SKM-1 treated with dmso at 0.1 percent for 144 hours (cell line): ENCODE measurements around the gene GAS6.
"Not testable (repeated sequence)": the region's sequence is repeated elsewhere in the genome, so short reads cannot be mapped to it uniquely, and the experiment has no call there.

ENCODE experiments used
- DNase-seq: peaks from one replicate; lab custom pipeline; 2025; ENCODE audit not compliant: unreplicated experiment; lab: John Stamatoyannopoulos, UW

The GAS6 gene

GRCh38 chr13:113863524-113864272 lies at the start of gene GAS6:
Gene GAS6 (minus strand): TSS chr13:113864076. CDS start chr13:113863920, 156 bp downstream.
- DNase-seq = no peak

DNA sequence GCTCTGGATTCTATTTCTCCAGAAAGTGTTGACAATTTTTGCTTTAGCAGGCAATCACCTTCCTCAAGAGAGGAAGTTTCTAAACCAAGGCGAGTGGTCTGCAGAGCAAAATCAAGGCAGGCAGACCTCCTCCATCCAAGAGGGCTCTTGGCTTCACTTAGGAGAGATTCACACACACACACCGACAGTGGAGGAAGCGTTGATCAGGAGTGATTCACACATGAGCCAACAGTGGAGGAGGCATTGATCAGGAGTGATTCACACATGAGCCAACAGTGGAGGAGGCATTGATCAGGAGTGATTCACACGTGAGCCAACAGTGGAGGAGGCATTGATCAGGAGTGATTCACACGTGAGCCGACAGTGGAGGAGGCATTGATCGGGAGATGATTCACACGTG lies 49.5 kb upstream of the GAS6 start:
- DNase-seq = not testable (repeated sequence)

- DNase-seq = no peak
These were observed 48.7 kb upstream of the GAS6 start for GRCh38 chr13:113912596-113912995.

- no peak for DNase-seq
These were observed 44.0 kb upstream of the GAS6 start for GRCh38 chr13:113907635-113908617.

DNA sequence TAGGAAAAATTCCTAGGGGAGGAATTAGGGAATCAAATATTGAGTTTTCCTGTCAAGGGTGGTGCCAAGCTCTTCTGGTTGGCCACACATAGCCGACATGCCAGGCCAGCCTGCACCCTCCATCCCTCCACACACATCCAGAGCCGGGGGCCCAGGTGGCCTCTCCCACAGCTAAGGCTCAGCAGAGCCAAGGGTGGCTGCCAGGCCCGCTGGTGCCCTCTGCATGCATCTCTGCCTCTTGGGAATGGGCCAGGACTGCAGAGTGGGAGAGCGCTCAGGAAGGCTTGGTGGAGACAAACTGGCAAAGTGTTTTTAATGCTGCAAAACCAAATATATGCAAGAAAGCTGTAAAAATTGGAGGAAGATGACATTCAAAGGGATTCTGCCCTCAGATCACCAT lies 42.7 kb upstream of the GAS6 start:
- DNase-seq = no peak

DNA sequence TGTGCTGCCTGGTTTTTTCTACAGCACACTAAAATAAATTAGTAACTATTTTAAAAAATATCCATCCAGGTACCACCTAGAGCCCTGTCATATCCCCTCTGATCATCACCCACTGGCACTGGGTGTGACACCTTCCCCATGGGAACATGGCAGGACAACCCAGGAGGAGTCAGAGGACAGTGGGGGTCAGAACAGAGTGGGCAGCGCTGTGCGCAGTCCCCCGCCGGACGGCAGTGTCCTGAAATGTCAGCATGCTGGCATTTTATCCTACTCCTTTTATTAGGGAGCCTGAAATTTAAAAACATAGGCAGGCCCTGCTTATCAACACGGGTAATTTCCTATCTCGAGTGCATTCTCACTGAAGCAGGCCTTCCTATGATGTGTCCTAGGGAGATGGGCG lies 42.1 kb upstream of the GAS6 start:
- DNase-seq = no peak

DNA sequence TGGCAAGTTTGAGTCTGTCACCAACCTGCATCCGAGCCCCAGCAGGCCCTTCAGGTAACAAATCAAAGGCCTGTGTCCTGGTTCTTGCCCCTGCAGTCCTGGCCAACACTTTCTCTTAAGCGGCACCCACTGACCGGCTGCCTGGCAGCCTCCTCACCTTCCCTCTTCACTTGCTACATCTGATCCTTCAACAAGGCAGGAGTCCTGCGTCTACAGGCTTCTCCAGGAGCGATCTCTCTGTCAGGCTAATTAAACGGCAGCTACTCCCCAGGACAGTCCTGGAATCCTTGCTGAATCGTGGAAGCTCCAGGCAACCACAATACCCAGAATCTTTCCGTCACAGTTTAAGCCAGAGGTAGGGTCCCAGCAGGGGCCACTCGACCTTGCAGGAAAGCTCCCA lies 41.1 kb upstream of the GAS6 start:
- DNase-seq = no peak

- DNase-seq = no peak
These were observed 40.5 kb upstream of the GAS6 start for GRCh38 chr13:113904411-113904810.

GRCh38 chr13:113903912-113904311 lies 40.0 kb upstream of the GAS6 start:
- DNase-seq = no peak

DNA sequence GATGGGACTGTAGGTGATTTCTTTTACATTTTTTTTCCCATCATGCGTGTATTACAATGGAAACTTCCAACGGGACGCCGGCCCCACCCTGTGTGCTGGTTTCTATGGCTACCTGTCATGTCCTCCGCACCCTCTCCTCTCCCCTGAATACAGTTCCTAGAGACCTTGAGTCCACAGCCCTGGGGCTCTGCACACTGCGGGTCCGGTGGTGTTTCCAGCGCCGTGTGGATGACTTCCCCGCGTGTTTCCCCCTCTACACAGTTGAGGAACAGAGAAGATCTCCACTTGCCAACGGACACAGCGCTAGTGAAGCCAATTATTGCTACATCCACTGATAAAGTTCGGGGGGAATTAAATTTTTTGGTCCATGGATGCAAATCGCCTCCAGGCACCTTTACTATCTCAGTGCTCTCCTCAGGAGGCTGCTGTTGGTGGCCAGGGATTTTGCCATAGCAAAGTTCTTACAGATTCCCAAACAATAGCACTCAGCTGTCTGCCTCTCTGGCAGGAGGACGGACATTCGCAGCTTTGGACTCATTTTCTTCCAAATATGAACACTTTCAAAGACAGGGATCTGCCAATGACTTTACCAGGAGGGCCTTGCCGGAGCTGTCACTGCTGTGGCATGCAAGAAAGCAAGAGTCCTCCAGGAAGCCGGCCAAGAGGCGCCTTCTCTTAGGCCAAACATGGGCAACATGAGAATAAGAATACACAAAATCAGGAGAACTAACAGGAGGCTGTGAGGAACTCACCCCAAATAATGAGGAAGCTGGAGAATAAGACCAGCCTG lies 39.3 kb upstream of the GAS6 start:
- no peak for DNase-seq

- no peak for DNase-seq
These were observed 38.6 kb upstream of the GAS6 start for GRCh38 chr13:113902481-113902880.

DNA sequence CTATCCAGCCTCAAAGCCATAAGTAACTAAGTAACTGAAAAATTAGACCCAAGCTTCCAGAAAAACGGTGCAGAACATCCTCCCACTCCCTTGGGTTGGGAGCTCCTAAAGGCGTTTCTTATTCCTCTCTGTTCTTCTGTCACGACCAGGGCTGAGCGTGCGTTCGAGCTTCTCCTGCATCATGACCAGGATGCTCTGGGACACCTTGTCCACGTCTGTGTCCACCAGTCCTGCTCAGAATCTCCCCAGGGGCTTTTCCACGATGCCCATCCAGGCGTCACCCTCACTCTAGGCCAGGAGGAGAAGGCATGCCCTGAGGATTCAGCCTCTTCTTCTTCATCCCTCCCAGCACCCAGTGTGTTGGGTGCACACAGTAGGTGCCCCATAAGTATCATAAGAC lies 37.8 kb upstream of the GAS6 start:
- no peak for DNase-seq

- no peak for DNase-seq
These were observed 37.4 kb upstream of the GAS6 start for GRCh38 chr13:113901231-113901630.

- DNase-seq = no peak
These were observed 36.8 kb upstream of the GAS6 start for GRCh38 chr13:113900646-113901045.

DNA sequence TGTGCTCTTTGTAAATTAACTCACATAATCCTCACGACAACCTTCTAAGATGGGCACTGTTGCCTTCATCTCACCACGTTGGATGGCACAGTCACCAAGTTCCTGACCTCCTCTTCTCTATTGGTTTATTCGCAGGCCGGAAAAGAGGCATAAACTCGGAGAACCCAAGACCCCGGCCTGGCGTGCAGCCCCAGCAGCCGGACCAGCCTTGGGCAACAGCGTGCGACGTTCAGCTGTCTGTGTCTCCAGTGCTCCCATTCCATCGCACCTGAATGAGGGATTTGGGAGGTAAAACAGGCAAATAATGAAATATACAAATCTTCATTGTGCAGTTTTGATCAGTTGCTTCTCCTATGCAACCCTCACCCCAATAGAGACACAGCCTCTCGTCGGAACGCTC lies 34.5 kb upstream of the GAS6 start:
- DNase-seq = no peak

DNA sequence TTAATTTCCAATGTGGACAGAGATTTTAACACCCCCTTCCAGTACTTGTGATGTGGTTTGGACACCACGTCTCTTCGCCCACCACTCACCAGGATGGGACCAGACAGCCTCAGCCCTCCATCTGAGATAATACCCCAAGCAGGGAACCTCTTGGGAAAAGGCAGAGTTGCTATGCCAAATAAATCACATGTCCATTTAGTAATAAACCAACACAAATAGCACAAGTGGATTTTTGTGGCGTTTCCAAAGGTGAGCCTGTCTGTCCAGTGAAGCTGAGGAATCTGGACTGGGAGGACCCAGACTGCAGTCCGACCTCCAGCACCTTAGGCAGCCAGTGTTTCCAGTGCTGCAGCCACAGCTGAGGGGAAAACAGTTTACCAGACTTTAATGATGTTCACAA lies 34.1 kb upstream of the GAS6 start:
- no peak for DNase-seq

- no peak for DNase-seq
These were observed 33.3 kb upstream of the GAS6 start for GRCh38 chr13:113897161-113897560.

DNA sequence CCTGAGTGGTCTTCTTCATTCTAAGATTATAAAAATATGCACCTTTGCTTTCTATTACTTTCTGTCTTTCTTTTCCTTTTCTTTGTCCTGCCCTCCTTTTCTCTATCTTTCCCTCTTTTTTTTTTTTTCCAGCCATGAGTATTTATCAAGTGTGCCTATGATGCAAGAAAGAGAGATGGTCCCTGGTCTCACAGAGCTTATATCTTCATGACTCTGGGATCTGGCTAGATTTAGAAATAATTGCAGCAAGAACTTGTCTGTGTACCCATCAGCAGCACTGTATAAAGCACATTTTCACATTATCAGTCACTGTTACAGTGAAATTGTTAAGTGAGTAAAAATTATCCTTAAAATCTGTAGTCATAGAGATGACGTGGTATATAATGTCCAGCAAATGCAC lies 31.6 kb upstream of the GAS6 start:
- DNase-seq = no peak

DNA sequence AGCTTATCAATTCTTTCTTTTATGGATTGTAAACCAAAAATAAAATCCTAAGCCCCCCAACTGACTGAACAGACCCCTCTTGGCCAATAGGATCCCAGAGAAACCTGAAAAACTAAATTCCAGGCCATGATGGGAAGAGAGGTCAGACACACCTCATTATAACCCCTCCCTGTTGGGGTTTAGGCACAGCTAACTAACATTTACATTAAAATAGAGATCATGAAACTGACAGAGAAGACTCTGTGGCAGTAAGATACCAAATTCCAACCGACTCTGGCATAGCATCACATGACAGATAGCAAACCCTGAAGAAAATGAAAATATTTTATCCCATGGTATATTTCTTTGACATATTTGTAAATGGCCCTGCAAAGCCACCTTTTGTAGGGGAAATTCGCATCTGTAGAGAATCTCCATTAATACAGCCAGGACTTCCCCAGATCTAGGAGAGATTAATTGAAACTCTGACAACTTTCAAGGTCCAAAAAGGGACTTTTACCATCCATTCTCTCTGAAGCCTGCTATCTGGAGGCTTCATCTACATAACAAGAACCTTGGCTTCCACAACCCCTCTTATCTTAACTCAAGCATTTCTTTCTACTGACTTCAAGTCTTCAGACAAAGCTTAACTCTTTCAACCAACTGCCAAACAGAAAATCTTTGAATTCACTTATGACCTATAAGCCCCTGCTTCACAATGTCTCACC lies 27.1 kb upstream of the GAS6 start:
- DNase-seq = no peak

DNA sequence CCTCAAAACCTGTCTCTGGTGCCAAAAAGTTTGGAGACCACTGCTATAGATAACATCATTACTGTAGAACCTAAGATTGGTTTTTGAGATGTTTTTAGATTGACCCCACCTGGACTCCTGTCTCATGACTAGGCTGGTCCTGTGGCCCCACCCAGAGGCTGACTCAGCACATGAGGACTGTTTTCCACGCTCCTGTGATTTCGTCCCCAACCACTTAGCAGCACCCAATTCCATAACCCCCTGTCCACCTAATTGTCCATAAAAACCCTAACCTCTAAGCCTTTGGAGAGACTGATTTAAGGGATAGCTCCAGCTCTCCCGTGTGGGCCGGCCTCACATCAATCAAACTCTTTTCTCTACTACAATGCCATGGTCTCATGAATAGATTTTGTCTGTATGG lies 25.6 kb upstream of the GAS6 start:
- no peak for DNase-seq
